Progenitor cell of endocrine pancreas (in vitro differentiated cells): ENCODE measurements around the gene FAM184A. TPM values are rescaled to one million over a fixed set of nuclear protein-coding genes. Genes with fewer than 3 reads are reported as not detected.

Experiments
- DNase-seq: peaks from one replicate; pipeline ENCODE4 v3.0.0; 2021; ENCODE audit warnings: low spot score; ENCODE audit not compliant: unreplicated experiment
- H3K27ac Mint-ChIP-seq: 2 replicates; pipeline ENCODE4 v1.8.0; 2021; ENCODE audit warnings: mild to moderate bottlenecking, moderate library complexity, mixed read lengths
- H3K27me3 Mint-ChIP-seq: 2 replicates; pipeline ENCODE4 v1.8.0; 2021; ENCODE audit warnings: mixed read lengths
- H3K36me3 Mint-ChIP-seq: 2 replicates; pipeline ENCODE4 v1.8.0; 2022; ENCODE audit warnings: mixed read lengths; ENCODE audit not compliant: insufficient read depth
- H3K4me1 Mint-ChIP-seq: 2 replicates; pipeline ENCODE4 v1.8.0; 2021; ENCODE audit warnings: low read depth, mixed read lengths
- H3K4me3 Mint-ChIP-seq: 2 replicates; pipeline ENCODE4 v1.8.0; 2021; ENCODE audit warnings: low read depth, mild to moderate bottlenecking, moderate library complexity, mixed read lengths
- H3K9me3 Mint-ChIP-seq: 2 replicates; pipeline ENCODE4 v1.8.0; 2021; ENCODE audit warnings: low read depth, mixed read lengths
- CTCF ChIP-seq: fragments of 200-600 bp; sonication (generic); IDR thresholded peaks from one replicate; pipeline ENCODE4 v1.5.0; 2021; ENCODE audit warnings: antibody characterized with exemption, mild to moderate bottlenecking; ENCODE audit not compliant: unreplicated experiment
- total RNA-seq: library from RNA; stranded (reverse); gene quantifications from 2 replicates; pipeline ENCODE4 v1.2.1, GENCODE V29; 2021

The FAM184A gene
- total RNA-seq, 1 donor from 2014 or later, result 20.9 TPM

GRCh38 chr6:119044255-119044654 lies 34.2 kb downstream of the FAM184A start:
- no peak for TF ChIP-seq CTCF
- DNase-seq, result no peak
- Mint-ChIP-seq H3K27ac (no peak overlapping the region), H3K9me3 (peaks cover 10% of the 10 kb centered on the region), H3K4me1 (peaks cover 4% of the 10 kb centered on the region), H3K36me3 (peaks cover 5% of the 10 kb centered on the region), H3K27me3 (no peaks in the 10 kb centered on the region), H3K4me3 (no peak overlapping the region)

- no peaks in the 10 kb centered on the region for H3K27me3 Mint-ChIP-seq
- no peak overlapping the region for H3K4me3 Mint-ChIP-seq
- no peak for DNase-seq
- H3K9me3 Mint-ChIP-seq, result peaks cover 9% of the 10 kb centered on the region
- peaks cover 5% of the 10 kb centered on the region for H3K36me3 Mint-ChIP-seq
- no peak for TF ChIP-seq CTCF
- peaks cover 4% of the 10 kb centered on the region for H3K4me1 Mint-ChIP-seq
- no peak overlapping the region for H3K27ac Mint-ChIP-seq
Measured at GRCh38 chr6:119043783-119044182, 34.7 kb downstream of the FAM184A start.

GRCh38 chr6:119043265-119043664 lies 35.2 kb downstream of the FAM184A start:
- H3K4me1 Mint-ChIP-seq, result peaks cover 7% of the 10 kb centered on the region

GRCh38 chr6:119040636-119041035 lies 37.8 kb downstream of the FAM184A start:
- H3K4me3 Mint-ChIP-seq, result no peak overlapping the region
- H3K36me3 Mint-ChIP-seq, result no peaks in the 10 kb centered on the region
- no peak overlapping the region for H3K27ac Mint-ChIP-seq

More at GRCh38 chr6:119043265-119043664, 35.2 kb downstream of the FAM184A start:
- H3K9me3 Mint-ChIP-seq, result peaks cover 4% of the 10 kb centered on the region
- no peak overlapping the region for H3K27ac Mint-ChIP-seq
- no peak for DNase-seq
- H3K36me3 Mint-ChIP-seq, result peaks cover 2% of the 10 kb centered on the region
- no peaks in the 10 kb centered on the region for H3K27me3 Mint-ChIP-seq
- no peak for TF ChIP-seq CTCF
- no peak overlapping the region for H3K4me3 Mint-ChIP-seq

GRCh38 chr6:119040229-119040628 lies 38.2 kb downstream of the FAM184A start:
- Mint-ChIP-seq H3K4me3 (no peak overlapping the region), H3K36me3 (no peaks in the 10 kb centered on the region), H3K4me1 (peaks cover 31% of the 10 kb centered on the region), H3K27ac (no peak overlapping the region), H3K9me3 (no peaks in the 10 kb centered on the region), H3K27me3 (no peaks in the 10 kb centered on the region)
- DNase-seq, result no peak
- TF ChIP-seq CTCF, result no peak

More at GRCh38 chr6:119040636-119041035, 37.8 kb downstream of the FAM184A start:
- no peaks in the 10 kb centered on the region for H3K27me3 Mint-ChIP-seq
- DNase-seq, result no peak
- peaks cover 27% of the 10 kb centered on the region for H3K4me1 Mint-ChIP-seq
- H3K9me3 Mint-ChIP-seq, result no peaks in the 10 kb centered on the region
- TF ChIP-seq CTCF, result no peak
